ENCODE results near the gene CCNDBP1.
"Not testable (repeated sequence)": the region's sequence is repeated elsewhere in the genome, so short reads cannot be mapped to it uniquely, and the experiment has no call there.

CCNDBP1 gene

DNA sequence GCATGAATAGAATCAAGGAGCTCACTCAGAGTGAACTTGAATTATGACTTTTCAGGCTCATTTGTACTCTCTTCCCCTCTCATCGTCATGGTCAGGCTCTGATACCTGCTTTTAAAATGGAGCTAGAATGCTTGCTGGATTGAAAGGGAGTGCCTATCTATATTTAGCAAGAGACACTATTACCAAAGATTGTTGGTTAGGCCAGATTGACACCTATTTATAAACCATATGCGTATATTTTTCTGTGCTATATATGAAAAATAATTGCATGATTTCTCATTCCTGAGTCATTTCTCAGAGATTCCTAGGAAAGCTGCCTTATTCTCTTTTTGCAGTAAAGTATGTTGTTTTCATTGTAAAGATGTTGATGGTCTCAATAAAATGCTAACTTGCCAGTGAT is 9.6 kb downstream of the CCNDBP1 start:
- DNase-seq, result no peak

DNA sequence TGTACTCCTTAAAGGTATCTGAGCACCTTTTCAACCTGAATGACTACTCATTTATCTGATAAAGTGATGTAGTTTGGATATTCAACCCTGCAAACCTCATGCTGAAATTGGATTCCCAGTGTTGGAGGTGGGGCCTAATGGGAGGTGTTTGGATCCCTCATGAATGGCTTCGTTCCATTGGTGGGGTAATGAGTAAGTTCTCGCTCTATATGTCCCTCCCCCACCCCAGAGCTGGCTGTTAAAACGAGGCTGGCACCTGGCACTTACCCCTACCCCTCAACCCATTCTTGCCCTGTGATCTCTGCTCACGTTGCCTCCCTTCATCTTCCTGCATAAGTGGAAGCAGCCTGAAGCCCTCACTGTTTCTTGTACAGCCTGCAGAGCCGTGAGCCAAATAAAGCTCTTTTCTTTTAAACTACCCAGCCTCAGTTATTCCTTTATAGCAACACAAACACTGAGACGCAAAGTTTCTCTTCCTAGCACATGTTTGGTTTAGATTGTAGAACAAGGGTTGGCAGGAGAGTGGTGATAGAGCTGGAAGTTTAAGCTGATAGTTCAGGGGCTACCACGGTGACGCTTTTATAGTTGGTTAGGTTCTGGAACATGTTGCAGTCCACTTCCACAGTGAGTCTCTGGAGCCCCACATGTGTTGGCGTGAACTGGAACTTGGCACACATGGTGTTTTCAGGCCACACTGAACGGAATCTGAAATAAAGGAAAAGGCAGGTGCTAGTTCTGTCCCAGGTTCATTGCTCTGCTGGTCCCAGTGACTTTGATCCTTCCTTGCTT is 11.8 kb downstream of the CCNDBP1 start:
- DNase-seq, result no peak

DNA sequence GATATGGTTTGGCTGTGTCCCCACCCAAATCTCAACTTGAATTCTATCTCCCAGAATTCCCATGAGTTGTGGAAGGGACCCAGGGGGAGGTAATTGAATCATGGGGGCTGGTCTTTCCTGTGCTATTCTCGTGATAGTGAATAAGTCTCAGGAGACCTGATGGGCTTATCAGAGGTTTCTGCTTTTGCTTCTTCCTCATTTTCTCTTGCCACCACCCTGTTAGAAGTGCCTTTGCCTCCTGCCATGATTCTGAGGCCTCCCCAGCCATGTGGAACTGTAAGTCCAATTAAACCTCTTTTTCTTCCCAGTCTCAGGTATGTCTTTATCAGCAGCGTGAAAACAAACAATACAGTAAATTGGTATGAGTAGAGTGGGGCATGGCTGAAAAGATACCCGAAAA is 12.6 kb downstream of the CCNDBP1 start:
- DNase-seq, result not testable (repeated sequence)

DNA sequence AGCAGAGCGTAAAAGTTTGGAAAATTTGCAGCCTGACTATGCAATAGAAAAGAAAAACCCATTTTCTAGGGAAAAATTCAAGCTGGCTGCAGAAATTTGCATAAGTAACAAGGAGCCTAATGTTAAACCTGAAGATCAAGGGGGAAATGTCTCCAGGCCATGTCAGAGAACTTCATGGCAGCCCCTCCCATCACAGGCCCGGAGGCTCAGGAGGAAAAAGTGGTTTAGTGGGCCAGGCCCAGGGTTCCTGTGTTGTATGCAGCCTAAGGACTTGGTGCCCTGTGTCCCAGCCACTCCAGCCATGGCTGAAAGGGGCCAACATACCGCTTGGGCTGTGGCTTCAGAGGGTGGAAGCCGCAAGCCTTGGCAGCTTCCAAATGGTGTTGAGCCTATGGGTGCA is 13.4 kb downstream of the CCNDBP1 start:
- DNase-seq, result not testable (repeated sequence)

GRCh38 chr15:43198992-43199391 is 13.8 kb downstream of the CCNDBP1 start:
- DNase-seq, result no peak

DNA sequence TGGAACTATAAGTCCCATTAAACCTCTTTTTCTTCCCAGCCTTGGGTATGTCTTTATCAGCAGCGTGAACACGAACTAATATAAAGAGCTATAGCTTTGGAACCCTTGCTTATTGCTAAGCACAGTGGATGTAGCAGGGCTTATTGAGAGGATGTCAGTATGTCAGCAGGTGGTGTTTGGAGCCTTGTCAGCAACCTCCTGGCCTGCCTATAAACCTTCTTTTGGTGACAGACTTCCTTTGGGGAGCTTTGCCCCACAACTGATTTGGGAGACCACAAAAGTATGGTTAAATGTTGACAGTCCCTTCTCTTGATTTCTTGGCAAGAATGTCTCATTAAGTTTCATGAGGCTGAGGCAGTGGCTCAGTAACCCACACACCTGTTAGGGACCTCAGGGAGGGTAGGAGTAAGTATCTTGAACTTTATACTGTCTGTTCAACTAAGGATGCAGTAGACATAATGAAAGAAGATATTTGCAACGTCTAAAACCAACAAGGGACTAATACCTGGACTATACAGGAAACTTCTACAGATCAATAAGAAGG is 14.8 kb downstream of the CCNDBP1 start:
- DNase-seq, result no peak

DNA sequence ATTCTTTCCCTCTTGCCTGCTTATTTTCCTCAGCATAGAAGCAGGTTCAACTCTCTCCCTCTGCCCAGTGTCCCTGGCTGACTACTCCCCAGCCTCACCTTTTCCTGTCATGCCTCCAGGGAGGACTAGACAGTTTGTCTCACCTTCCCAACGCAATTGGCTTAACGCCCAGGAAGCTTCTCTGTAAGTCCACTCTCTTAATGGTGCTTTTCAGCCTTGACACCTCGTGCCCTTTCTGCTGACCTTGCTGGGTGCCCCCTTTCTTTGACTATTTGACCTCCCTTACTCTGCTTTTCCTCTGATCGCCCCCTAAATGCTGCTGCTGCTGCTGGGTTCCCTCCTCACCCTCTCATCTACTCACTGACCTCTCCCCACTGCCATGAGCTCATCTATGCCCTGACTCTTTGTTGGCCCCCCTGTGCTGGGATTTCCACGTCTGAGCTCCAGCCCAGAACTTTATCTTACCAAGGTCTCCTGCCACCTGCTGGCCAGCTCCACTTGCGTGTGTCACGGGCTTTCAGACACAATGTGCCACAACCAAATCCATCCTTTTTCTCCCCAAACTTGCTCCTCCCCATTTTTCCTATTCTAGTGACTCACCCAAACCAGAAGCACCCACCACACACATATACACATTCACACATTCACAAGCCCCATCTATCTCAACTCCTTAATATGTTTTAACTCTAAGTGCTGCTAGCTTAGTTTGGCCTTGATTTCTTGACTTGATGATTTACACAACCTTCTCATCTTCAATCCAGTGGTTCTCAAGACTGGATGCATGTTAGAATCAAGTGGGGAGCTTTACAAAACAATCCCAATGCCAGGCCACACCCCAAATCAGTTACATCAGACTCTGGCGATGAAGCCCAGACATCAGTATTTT is 19.1 kb downstream of the CCNDBP1 start:
- DNase-seq, result peak in 1 of 2 experiments; percentile 31

DNA sequence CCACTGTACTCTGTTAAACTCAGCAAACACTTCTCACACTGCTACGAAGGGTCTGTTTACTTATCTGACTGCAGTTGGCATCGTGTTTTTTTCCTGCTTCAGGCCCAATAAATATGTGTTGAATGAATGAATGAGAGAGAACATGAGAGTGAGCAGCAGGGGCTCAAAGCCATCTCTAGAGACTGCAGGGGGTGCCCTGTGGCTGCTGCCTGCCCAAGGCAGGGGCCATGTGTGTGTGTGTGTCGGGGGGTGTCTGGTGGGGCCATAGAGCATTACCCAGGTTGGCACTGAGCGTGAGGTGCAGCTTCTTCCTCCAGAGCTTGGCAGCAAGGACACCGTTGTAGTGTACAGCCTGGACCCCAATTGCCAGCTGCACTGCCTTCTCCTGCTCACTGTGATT is 20.9 kb downstream of the CCNDBP1 start:
- no peak for DNase-seq

- no peak for DNase-seq
Observed at GRCh38 chr15:43207024-43207423, 21.8 kb downstream of the CCNDBP1 start.

- DNase-seq, result no peak
Observed at GRCh38 chr15:43208052-43209002, 23.1 kb downstream of the CCNDBP1 start.

- no peak for DNase-seq
Observed at GRCh38 chr15:43209059-43209824, 24.0 kb downstream of the CCNDBP1 start.

- no peak for DNase-seq
Observed at GRCh38 chr15:43210172-43210745, 25.1 kb downstream of the CCNDBP1 start.

GRCh38 chr15:43210807-43211206 is 25.6 kb downstream of the CCNDBP1 start:
- no peak for DNase-seq

DNA sequence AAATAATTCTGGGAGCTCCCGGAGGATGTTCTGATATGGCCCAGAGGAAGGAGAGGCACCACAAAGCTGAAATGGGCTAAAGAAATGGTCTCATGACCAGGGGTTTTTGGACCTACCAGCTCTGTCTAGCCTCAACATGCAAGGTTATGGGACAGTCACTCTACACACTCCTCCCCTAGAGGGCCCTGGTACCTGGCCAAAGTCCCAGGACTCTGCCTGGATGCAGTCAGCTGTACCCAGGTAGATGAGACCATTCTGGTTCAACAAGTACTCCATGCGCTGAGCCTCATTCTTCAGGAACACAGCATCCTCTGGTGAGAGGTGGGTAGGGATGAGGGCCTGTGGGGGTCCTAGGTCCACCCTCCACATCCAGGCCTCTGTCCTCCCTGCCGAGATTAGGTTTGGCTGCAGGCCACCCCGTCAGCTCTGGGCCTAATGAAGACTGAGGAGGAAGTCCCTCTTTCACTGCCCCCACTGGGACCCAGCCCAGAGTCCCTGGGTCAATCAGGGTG is 26.1 kb downstream of the CCNDBP1 start:
- DNase-seq, result no peak

DNA sequence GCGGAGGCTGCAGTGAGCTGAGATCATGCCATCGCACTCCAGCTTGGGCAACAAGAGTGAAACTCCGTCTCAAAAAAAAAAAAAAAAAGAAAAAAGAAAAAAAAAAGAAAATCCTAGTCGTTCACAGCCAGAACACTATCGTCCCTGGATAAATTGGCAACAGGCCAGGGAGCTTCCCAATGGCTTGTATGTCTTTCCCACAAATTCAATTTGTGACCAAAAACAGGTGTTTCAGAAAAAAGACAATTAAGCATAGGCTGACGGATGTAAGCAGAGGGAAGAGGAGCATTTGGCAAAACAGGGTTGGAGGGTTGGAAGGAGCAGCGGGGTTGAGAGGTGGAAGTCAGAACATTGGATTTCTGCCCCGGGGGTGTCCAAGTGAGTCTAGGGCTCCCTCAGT is 27.1 kb downstream of the CCNDBP1 start:
- DNase-seq, result no peak

- no peak for DNase-seq
Observed at GRCh38 chr15:43212951-43213350, 27.7 kb downstream of the CCNDBP1 start.

DNA sequence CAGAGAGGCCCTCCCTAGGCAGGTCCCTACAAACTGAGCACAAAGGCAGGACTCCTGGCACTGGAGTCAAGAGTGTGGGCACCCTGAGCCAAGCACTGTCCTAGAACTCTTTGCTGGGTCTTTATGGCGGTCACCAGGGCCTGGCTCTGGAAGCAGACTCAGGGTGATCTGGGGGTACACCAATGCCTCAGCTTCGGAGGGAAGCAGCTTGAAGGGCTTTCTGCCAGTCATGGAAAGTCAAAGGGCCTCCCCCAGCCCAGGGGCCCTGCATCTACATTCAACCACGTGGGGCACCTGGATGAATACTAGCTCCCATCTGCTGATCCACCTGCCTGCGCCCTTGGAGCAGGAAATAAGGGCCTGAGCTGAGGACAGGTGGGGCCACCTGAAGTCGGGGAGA is 28.3 kb downstream of the CCNDBP1 start:
- no peak for DNase-seq

GRCh38 chr15:43214169-43214568 is 29.0 kb downstream of the CCNDBP1 start:
- no peak for DNase-seq

- no peak for DNase-seq
Observed at GRCh38 chr15:43214592-43215295, 29.5 kb downstream of the CCNDBP1 start.

DNA sequence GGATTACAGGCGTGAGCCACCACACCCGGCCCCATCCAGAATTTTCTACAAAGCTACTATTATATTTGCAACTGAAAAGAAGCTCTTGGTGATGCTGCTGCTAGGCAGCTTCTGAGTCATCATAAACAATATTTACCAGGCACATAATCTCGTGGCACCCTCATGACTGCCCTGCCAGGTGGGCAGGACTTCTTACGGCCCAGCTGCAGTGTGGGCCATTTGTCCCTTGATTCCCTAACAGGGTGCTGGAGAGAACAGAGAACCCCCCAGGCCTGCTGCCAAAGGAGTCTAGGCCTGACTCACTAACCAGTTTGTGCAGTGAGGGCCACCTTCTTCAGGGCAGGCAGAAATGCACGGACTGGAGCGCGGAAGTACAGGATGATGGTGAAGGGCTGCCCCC is 30.8 kb downstream of the CCNDBP1 start:
- no peak for DNase-seq

All from NCI-H446 (cell line).